ENCODE results near the gene PLEKHA5.

DNA sequence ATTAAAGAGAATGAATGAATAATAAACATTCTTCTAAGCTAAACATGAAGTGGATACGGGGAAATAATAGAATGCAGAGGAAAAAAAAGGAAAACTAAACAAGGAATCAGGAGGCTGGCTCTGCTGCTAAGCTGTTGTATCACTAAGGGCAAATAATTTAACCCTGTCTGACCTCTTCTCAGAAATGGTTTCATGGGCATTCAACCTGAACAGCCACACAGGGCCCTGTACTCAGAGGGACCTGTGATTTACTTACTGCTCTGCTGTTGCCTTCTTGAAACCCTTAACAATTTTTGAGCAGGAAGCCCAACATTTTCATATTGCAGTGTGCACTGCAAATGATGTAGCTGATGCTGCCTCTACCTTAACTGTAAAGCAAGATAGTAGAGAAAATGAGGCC is 14.2 kb upstream of the PLEKHA5 start:
- TF ChIP-seq POLR2AphosphoS5 (IDR thresholded peaks at IDR 0.05; ENCODE audit: low read depth, low read length), result no peak
- TF ChIP-seq, protein P1, sequence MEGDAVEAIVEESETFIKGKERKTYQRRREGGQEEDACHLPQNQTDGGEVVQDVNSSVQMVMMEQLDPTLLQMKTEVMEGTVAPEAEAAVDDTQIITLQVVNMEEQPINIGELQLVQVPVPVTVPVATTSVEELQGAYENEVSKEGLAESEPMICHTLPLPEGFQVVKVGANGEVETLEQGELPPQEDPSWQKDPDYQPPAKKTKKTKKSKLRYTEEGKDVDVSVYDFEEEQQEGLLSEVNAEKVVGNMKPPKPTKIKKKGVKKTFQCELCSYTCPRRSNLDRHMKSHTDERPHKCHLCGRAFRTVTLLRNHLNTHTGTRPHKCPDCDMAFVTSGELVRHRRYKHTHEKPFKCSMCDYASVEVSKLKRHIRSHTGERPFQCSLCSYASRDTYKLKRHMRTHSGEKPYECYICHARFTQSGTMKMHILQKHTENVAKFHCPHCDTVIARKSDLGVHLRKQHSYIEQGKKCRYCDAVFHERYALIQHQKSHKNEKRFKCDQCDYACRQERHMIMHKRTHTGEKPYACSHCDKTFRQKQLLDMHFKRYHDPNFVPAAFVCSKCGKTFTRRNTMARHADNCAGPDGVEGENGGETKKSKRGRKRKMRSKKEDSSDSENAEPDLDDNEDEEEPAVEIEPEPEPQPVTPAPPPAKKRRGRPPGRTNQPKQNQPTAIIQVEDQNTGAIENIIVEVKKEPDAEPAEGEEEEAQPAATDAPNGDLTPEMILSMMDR (IDR thresholded peaks at IDR 0.05), result no peak
